DOHH2 (cell line): Measurements from ENCODE around the gene CDX1.

Experiments used
- H3F3A ChIP-seq: fragments of 200-600 bp; sonication (generic), shearing (Covaris generic); 2 replicates; pipeline ENCODE4 v1.6.0; 2016; ENCODE audit warnings: antibody characterized with exemption, mild to moderate bottlenecking; ENCODE audit not compliant: control insufficient read depth, insufficient read depth
- H3K27ac ChIP-seq: fragments of 200-600 bp; sonication (generic); 2 replicates; pipeline ENCODE4 v1.5.1; 2014; ENCODE audit warnings: low read depth, mild to moderate bottlenecking, low read length, moderate library complexity
- H3K27me3 ChIP-seq: fragments of 200-600 bp; sonication (generic); 2 replicates; pipeline ENCODE4 v1.6.1; 2014; ENCODE audit warnings: mild to moderate bottlenecking, low read length, mixed read lengths; ENCODE audit not compliant: control insufficient read depth
- H3K36me3 ChIP-seq: fragments of 200-600 bp; sonication (generic); 2 replicates; pipeline ENCODE4 v1.6.1; 2014; ENCODE audit warnings: mild to moderate bottlenecking, low read length, moderate library complexity, mixed read lengths; ENCODE audit not compliant: control insufficient read depth
- H3K4me1 ChIP-seq: fragments of 200-600 bp; sonication (generic); 2 replicates; pipeline ENCODE4 v1.6.1; 2014; ENCODE audit warnings: mild to moderate bottlenecking, low read length, mixed read lengths; ENCODE audit not compliant: control insufficient read depth
- H3K4me2 ChIP-seq: fragments of 200-600 bp; sonication (generic); 2 replicates; pipeline ENCODE4 v1.6.0; 2014; ENCODE audit warnings: mild to moderate bottlenecking, low read length, moderate library complexity
- H3K4me3 ChIP-seq: fragments of 200-600 bp; sonication (generic); 2 replicates; pipeline ENCODE4 v1.5.1; 2014; ENCODE audit warnings: mild to moderate bottlenecking, low read length, mixed read lengths
- H3K79me2 ChIP-seq: fragments of 200-600 bp; sonication (generic); 2 replicates; pipeline ENCODE4 v1.6.1; 2014; ENCODE audit warnings: mild to moderate bottlenecking, low read length, mixed read lengths; ENCODE audit not compliant: control insufficient read depth
- H3K9me2 ChIP-seq: fragments of 200-600 bp; sonication (generic); replicated peaks from 2 replicates; pipeline ENCODE4 v1.6.1; 2014; ENCODE audit warnings: mild to moderate bottlenecking, low read length, mixed read lengths; ENCODE audit not compliant: control insufficient read depth
- H3K9me3 ChIP-seq: fragments of 200-600 bp; sonication (generic); 2 replicates; pipeline ENCODE4 v1.6.1; 2014; ENCODE audit warnings: antibody characterized with exemption, low read length, mixed read lengths; ENCODE audit not compliant: control insufficient read depth, insufficient read depth
- H4K20me1 ChIP-seq: fragments of 200-600 bp; sonication (generic); 2 replicates; pipeline ENCODE4 v1.6.0; 2014; ENCODE audit warnings: low read depth, mild to moderate bottlenecking, antibody characterized with exemption, low read length, moderate library complexity; ENCODE audit not compliant: control insufficient read depth, insufficient read depth
- EZH2phosphoT487 ChIP-seq: fragments of 200-600 bp; sonication (generic); IDR thresholded peaks from 2 replicates; pipeline ENCODE4 v1.6.1; 2017; ENCODE audit warnings: borderline replicate concordance, mild to moderate bottlenecking, antibody characterized with exemption, low read length, moderate library complexity, mixed read lengths
- TF ChIP-seq, protein P1 (sequence below): fragments of 200-600 bp; sonication (generic); IDR thresholded peaks from one replicate; pipeline ENCODE4 v1.5.1; 2014; ENCODE audit warnings: antibody characterized with exemption, mild to moderate bottlenecking, low read depth, low read length; ENCODE audit not compliant: poor library complexity, severe bottlenecking

CDX1 gene

DNA sequence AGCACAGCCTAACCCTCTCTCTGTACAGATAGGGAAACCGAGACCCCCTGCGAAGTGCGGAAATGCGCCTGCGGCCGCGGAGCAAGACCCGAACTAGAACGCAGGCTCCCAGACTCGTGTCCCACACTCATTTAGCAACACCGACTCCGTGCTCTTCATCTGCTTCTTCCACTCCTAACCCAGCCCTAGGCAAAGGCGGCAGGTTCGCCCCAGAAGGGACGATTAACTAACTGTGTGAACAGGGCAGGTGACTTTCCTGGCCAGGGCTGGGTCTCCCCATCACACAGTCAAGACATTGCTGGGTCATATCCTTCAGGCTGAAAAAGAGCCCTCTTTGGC, 903 bp downstream of the CDX1 start:
- Histone ChIP-seq H3K27ac (no peak overlapping the region), H3K4me3 (no peak overlapping the region), H3K9me2 (no peaks in the 10 kb centered on the region), H4K20me1 (no peaks in the 10 kb centered on the region), H3K27me3 (0 out of 2 replicates have a peak, but pooled peaks cover 4% of the 10 kb centered on the region), H3F3A (no peaks in the 10 kb centered on the region), H3K36me3 (no peaks in the 10 kb centered on the region), H3K79me2 (no peaks in the 10 kb centered on the region), H3K4me2 (no peak overlapping the region), H3K9me3 (no peaks in the 10 kb centered on the region), H3K4me1 (no peaks in the 10 kb centered on the region)
- TF ChIP-seq, protein P1, sequence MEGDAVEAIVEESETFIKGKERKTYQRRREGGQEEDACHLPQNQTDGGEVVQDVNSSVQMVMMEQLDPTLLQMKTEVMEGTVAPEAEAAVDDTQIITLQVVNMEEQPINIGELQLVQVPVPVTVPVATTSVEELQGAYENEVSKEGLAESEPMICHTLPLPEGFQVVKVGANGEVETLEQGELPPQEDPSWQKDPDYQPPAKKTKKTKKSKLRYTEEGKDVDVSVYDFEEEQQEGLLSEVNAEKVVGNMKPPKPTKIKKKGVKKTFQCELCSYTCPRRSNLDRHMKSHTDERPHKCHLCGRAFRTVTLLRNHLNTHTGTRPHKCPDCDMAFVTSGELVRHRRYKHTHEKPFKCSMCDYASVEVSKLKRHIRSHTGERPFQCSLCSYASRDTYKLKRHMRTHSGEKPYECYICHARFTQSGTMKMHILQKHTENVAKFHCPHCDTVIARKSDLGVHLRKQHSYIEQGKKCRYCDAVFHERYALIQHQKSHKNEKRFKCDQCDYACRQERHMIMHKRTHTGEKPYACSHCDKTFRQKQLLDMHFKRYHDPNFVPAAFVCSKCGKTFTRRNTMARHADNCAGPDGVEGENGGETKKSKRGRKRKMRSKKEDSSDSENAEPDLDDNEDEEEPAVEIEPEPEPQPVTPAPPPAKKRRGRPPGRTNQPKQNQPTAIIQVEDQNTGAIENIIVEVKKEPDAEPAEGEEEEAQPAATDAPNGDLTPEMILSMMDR: no peak
- no peak for TF ChIP-seq EZH2phosphoT487

DNA sequence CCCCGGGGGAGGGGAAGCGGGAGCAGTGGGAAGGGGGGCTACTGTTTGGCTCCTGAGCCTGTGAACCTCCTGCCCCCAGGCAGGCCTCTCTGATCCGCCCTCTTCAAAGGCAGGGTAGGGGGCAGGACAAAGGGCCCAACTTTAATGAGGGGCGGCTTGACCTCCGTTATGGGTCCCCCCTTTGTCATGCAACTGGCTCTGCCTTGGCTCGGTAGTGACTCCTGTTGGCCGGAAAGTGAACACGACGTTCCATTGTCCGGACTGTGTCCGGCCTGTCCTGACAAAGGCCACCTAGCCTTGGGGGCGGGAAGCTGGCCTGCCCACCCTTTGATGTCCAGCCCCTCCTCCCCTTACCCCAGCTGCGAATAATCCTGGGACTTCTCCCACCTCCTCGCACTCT, 1.3 kb downstream of the CDX1 start:
- H3K79me2 ChIP-seq: no peaks in the 10 kb centered on the region
- 0 out of 2 replicates have a peak, but pooled peaks cover 4% of the 10 kb centered on the region for H3K27me3 ChIP-seq
- H3K9me3 ChIP-seq: no peaks in the 10 kb centered on the region
- no peaks in the 10 kb centered on the region for H3K4me1 ChIP-seq
- H3K4me2 ChIP-seq: no peak overlapping the region
- H3K9me2 ChIP-seq: no peaks in the 10 kb centered on the region
- no peaks in the 10 kb centered on the region for H3F3A ChIP-seq
- H4K20me1 ChIP-seq: no peaks in the 10 kb centered on the region
- no peak overlapping the region for H3K27ac ChIP-seq
- H3K4me3 ChIP-seq: no peak overlapping the region
- no peak for TF ChIP-seq EZH2phosphoT487
- TF ChIP-seq, protein P1: peak; percentile 28
- no peaks in the 10 kb centered on the region for H3K36me3 ChIP-seq

DNA sequence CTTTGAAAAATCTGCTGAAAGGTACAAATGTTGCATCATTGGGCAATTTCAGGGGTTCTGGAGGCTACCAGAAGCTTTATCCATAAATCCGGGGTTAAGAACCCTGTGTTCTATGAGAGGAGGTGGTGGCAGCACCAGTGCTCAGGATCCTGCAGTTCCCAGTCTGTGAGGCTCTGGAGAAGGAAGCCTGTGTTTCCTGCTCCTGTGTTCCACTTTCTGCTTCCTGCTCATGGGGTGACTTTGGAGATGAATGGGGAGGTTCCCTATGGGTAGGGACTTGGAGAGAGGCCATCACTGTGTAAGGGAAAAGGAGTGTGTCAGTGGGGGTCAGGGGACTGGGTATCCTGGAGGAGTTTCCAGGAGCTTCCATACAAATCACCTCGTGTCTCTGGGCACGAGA, 2.3 kb downstream of the CDX1 start:
- no peak overlapping the region for H3K27ac ChIP-seq
- TF ChIP-seq, protein P1: no peak
- no peak for TF ChIP-seq EZH2phosphoT487
- no peaks in the 10 kb centered on the region for H3F3A ChIP-seq
- H3K4me1 ChIP-seq: no peaks in the 10 kb centered on the region
- H3K27me3 ChIP-seq: 0 out of 2 replicates have a peak, but pooled peaks cover 4% of the 10 kb centered on the region
- H4K20me1 ChIP-seq: no peaks in the 10 kb centered on the region
- no peaks in the 10 kb centered on the region for H3K79me2 ChIP-seq
- H3K4me3 ChIP-seq: no peak overlapping the region
- H3K9me3 ChIP-seq: no peaks in the 10 kb centered on the region
- H3K4me2 ChIP-seq: no peak overlapping the region
- H3K9me2 ChIP-seq: no peaks in the 10 kb centered on the region
- no peaks in the 10 kb centered on the region for H3K36me3 ChIP-seq
